Activated T-cell treated with anti-CD3 and anti-CD28 coated beads, Interleukin-2, amount 50 U/mL, for 1 hour (primary cell): ENCODE measurements around the gene SOX6.

Experiments used
- DNase-seq: peaks from one replicate; pipeline ENCODE4 v3.0.0-alpha.2; 2020

Gene SOX6

DNA sequence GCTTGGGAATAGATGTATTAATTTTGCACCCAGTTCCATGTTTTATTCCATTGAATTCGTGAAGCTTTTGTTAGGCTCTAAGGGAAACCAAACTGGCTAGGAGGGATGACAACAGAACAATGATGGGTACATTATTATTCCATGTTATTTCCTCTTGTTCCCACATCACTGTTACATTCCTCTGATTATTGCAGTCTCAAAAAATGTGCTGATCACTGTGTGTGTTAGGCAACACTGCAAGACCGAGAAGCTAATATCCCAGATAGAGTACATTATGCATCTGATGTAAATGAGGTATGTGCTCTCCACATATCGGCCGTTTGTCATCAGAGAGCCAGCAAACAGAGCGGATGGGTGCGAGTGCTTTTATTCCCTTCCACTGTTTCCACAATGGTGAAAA, 327.9 kb downstream of the SOX6 start:
- DNase-seq = no peak

DNA sequence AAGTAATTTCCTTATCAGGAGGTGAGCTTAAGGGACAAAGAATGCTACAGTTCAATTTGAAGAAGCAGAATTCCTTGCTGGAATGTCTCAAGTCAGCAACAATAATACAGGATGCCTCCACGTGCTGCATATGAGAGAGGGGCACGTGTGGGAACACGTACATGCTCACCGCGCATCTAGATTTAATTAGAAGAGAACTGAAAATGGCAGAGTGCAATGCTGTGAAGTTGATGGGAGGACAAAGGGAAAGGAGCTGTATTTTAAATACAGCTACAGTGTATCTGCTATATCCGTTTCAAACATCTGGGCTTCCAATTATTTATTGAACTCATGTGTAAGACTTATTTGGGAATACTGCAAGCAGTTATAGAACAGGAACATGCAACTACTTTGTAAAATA, 328.7 kb downstream of the SOX6 start:
- no peak for DNase-seq

DNA sequence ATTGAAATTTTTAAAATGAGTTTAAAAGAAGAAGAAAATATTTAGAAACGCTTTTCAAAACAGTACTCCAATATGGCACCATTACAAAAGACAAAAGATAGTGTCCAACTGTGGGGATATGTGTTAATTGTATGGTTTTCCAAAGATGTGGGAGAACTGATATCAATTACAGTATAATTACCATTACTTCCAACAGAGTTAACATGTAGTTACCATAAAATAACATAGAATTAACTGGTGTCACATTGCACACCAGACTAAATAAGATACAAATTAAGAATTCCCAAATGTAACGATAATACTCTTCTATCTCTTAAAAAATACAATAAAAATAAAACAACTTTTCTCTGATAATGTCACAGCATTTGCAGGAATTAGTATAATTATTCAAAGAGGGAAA, 329.5 kb downstream of the SOX6 start:
- no peak for DNase-seq

DNA sequence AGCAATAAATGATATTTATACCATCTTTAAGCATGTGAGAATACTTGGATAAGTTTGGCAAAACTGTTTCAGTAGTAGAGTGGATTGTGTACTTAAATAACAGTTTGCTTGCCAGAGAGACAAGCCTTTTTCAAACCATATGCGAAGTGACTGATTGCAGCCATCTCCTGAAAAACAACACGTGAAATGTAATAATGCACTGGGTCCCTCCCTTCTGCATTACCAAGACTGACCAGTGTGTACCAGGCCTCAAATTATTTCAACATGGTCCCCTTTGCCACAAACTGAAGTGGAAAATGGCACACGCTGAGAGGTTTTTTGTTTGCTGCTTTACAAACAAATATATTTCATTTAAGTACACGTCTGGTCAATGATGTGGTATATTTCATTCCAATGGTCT, 337.4 kb downstream of the SOX6 start:
- DNase-seq = no peak

DNA sequence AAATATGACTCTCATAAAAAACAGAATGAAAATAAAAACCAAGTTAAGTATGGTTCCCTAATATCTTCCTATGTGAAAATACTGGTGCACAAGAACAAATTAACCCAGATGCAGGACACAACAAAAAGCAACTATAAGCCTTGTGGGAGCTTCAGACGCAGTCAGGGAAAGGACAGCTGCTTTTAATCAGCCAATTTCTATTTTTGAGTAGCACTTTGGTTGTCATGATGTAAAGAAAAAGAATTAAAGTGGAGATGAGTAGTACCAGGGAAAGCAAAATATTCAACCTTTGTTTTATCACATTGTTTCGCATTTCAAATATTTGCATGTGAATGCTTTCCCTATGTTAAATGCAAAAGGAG, 339.9 kb downstream of the SOX6 start:
- no peak for DNase-seq

DNA sequence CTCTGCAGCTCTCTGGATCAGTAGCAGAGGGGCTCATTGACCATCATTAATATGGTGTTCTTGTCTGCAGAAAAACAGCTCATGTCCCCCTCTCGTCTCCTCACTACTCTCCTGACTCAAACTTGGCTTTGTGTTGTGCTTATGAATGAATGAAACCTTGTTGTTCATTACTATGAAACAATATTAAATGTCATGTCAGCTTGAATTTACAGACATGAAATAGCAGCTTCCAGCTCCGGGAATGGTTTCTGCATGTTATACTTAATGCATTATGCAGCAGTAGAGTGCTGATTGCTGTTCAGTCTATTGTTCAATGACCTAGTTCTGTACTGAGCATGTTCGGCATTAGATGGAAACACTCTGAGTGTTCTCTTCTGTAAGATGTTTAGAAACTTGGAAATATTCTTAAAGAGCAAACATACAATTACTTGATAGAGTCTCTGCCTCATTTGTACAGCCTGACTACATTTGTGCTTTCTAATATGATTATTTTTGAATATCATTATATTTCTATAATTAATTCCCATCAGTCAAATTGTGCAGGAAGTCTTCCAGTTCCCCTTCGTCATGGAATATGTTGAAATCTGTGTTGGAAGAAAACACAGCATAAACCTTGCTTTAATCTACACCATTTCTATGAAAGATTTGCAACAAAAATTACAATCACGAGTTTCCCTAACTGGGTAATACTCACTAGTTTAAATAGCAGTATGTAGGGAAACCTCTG, 340.4 kb downstream of the SOX6 start:
- DNase-seq = no peak

DNA sequence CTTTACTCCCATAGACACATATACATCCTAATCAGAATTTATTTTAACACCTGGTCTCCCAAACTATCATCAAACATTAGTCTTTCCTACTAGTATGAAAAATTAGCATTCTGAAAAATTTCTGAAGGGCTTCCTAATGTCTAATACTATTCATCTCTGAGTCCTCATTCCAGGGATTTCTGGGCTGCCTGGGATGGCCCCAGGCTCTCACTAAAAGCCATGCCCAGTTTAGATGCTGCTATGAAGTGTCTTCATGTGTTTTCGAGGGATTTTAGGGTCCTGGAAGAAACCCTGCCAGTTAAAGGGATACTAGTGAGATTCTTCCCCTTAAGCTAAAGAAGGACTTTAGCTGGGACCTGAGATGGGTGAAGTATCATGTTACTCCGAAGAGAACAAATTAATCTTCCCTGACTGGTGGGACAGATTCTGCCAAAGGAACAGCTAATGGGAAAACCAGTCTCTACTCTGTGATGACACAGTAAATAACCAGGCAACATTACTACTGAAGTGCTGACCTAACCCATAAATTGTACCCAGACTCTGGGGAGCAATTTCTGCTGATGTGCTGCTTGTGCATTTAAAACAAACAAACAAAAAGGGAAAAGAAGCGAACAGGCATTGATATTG, 342.6 kb downstream of the SOX6 start:
- no peak for DNase-seq

DNA sequence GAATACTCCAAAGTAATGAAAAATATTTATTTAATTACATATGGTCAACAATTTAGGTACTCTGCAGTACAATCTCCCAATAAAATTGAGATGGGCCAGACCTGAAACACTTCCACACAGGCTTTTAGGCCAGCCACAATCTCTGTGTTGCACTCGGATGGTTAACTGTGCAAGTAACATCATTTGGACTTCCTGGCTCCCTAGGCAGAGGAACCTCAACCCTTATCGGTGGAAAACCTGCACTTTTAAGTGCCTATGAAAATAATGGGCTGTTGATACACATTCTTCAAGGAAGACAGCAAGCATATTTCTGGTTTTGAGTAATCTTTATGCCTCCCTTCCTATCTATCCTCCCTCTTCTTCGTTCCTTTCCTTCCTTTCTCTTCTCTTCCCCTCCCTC, 343.1 kb downstream of the SOX6 start:
- DNase-seq = no peak

DNA sequence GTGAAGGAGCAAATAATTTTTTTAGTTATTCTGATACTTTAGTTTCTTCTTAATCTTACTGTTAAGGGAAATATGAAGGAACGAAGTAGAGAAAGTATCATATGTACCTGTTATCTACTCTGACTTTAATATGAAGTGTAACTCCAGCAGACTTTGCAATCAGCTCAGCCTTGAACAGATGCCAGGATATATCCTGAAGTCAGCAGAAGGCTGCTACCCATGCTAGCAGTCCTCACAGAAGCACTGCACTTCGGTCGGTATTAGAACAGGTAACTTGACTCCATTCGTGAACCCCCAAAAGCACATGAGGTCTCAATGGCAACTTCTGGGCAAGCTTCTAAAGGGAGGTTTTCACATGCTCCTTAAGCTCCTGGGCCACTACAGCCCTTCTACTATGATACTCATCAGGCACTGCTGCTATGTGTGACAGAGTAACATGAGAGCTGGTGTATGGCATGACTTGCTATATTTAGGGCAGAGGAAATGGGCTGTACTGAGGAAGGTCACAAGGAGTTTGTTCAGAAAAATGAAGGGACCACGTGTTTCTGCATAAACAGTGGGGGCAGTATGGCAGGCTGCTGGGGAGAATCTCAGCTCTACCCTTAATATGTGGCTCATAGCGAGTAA, 344.1 kb downstream of the SOX6 start:
- DNase-seq = no peak

DNA sequence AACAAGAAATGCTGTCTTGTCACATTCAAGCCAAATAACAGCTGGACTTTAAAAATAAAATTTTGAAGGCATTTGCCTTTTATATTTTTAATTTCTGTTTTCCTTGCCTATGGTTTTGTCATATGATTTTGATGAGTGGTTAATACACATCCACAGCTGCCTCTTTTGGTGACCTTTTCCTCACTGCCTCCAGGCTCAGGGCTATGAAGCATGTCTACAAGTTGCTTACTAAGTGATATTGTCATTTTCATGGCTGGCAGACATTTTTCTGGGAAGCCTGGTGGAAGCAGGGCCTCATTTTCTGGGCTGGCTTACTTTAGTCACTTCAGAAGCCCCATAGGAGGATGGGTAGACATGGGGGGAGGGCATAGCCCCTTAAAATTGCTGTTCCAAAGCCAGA, 344.9 kb downstream of the SOX6 start:
- DNase-seq = no peak

DNA sequence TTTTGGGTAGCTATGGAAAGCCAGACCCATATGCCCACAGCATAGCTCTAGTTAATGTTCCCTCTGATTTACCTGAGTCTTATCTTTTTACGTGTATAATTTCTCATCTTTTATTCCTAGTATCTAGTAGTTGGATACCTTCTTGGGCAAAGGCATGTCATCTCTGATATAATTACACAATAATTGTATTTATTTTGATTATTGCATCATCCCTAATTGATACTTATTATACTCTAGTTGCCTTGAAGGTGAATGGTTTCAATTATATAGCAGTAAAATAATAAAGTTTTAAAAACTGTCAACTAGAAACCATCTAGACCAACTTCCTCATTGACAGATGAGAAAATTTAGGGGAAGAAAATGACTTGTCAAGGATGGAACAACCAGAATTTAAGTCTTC, 347.3 kb downstream of the SOX6 start:
- no peak for DNase-seq

DNA sequence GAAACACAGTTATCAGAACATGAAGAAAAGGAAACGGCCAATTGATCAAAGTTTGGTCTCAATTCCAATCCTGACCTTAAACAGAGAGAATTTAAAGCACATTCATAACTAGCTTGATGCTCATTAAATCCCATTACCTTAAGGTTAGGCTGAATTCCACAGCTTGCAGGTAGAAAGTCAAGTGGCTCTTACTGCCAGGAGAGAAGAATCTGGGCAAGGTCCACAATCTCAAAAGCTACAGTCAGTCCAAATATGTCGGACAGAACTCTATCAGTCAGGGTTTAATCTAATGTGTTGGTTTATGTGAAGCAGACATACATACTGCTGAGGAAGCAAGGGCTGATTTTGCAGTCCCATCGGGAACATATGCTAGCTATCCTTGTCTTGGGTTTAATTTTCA, 348.8 kb downstream of the SOX6 start:
- no peak for DNase-seq

DNA sequence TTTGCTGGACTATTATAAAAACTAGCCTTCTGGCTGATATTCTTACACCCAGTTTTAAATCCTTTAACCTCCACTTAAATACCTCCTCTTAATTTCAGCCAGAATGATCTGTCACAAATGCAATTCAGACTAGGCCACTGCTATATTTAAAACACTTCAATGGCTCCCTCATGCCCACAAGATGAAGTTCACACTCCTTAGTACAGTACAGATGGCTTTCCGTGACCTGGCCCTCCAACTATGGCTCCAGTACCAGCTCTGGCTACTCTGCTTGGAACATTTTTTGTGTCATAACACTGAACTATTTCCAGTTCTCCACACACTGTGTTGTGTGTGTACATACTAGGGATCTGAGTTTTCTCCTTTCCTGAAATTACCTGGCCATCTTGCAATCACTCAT, 353.4 kb downstream of the SOX6 start:
- no peak for DNase-seq

DNA sequence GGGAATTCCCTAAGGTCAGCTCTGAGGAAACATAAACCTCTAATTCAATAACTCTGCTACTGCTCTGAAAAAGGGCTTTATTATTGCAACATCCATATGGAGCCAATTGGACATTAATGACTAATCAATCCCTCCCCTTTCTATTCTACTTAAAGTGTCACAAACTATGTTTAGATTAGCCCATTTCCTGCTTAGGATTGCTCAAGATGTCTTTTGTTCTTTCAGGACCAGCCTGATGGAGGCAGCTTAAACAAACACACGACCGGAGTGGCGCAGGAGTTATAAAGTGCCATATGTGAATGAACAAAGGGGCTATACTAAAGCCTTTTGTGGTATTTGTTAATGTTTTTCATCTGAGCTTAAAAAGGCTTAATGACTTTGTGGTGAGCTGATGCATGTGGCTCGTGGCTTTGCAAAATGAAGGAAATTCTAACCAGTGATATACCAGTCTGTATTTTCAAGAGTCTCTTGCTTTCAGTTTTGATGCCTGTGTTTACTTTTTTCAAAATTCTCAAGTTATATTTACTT, 354.4 kb downstream of the SOX6 start:
- DNase-seq = no peak

DNA sequence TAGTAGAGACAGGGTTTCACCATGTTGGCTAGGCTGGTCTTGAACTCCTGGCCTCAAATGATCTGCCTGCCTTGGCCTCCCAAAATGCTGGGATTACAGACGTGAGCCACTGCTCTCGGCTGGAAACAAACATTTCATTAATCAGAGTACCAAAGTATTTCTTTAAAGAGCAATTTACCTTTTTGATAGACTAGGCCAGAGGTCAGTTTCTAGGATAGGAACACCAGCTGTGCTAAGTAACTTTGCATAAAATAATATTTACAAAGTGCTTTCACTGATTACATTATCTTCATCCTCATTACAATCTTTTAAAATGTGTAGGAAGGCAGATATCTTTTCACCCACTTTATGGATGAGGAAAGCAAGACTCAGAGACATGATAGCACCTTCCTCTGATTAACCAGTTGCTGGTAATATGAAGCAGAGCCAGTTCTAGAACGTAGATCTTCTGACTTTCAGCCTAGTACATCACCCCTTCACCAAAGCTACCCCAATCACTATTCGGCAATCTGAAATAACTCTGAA, 355.2 kb downstream of the SOX6 start:
- no peak for DNase-seq

DNA sequence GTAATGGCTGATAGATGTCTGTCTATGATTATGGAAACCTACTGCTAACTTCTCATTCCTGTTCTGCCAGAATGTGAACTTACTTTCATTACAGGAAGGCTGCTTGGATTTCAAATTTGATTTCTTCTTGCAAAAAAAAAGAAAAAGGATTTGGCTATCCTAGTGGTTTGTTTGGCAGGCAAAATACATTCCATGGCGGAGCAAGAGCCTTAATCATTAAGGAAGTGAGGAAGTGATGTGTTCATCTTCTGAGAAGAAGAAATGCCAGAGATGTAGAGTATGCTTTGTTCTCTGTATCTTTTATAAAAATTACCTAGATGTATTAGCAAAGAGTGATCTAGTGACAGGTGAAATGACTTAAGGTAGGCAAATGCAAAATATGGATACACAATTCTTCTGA, 356.3 kb downstream of the SOX6 start:
- no peak for DNase-seq

DNA sequence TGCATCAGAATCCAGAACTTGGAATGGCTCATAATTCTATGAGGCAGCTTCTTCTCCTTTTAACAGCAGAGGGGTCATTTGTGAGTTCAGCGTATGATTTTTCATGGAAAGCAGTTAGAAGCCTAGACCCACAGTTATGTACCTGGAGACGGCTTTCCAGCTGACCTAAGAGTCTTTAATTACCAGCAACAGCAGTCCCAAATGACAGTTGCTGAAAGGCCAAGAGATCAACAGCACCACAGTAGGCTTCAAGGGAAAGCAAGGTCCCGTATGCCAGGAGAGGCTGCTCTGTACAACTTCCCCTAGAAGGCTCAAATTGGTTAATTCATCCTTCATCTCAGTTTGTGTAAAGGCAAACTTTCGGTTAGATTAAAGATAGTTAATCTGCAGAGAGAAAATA, 363.0 kb downstream of the SOX6 start:
- no peak for DNase-seq

DNA sequence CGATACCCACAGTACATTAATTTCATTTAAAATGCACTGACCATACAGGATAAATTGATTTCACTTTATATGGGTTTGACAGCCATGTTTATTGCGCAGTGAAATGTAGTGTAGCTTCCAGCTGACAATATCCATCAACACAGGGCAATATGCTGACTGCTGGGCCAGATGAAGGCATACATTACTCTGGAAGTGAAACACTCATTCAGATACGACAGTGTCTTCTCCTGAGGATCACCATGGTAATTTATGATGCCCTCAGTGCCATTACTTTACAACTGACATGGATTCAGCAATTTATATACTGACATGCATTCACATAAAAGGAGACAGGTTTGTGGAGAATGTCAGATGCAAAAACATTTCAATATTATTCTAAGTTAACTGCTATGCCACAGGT, 365.1 kb downstream of the SOX6 start:
- DNase-seq = no peak

DNA sequence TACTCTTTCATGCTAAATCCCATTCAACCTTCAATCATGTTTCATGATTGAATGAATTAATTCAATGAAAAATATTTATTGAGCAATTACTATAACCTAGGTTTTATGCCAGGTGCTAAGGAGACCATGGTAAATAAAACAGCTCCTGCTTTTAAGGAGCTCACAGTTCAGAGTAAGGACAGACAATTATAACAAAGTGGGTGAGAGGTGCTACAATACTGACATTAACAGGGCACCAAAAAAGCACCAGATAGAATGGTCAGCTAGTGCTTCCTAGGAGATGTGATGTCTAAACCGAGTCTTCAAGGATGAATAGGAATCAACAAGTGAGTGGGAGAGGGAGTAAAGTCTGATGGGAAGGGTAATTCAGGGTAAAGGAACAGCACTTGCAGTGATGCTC, 366.7 kb downstream of the SOX6 start:
- no peak for DNase-seq

DNA sequence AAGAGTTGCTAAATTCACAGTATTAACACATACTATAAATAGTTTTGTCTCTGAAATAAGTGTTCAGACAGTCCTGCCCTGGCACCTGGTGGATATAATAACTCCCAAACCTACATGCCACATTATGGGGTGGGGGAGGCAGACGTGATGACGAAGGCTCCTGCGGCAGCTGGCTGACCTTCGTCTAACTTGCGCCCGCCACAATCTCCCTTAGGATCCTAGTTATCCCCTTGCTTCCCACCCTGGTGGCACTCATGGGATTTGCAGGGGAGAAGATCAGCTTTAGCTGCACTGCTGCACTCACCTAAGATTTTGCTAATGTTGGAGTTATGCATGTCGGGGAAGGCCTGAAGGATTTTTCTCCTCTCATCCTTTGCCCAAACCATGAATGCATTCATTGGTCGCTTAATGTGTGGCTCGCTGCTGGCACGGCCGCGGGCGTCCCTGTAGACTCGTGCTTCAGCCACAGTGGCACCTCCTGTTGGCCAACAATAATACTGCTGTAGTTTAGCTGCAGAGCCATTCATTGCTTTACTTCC, 367.6 kb downstream of the SOX6 start:
- no peak for DNase-seq

DNA sequence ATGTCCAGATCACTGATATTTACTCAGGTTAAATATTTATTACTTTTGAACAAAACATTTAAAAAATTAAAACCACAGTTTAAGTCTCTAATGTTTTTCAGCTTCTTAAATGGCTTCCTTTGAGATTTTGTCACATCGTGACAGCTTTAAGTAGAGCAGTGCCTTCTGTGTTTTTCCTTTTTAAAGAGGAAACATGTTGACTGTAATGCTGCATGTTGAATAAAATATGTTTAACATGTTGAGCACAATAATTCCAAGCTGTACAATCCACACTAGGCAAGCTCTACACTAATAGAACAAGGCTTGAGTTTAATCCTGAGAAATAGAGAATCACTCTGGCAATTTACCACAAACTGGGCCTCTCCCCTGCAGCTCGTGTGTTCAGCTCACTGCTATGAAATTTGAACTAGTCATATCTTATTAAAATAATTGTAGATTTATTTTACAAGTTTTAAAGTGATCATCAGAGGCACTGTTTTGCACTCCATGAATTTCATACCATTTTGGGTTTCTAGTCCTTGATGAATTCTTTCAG, 368.3 kb downstream of the SOX6 start:
- no peak for DNase-seq

DNA sequence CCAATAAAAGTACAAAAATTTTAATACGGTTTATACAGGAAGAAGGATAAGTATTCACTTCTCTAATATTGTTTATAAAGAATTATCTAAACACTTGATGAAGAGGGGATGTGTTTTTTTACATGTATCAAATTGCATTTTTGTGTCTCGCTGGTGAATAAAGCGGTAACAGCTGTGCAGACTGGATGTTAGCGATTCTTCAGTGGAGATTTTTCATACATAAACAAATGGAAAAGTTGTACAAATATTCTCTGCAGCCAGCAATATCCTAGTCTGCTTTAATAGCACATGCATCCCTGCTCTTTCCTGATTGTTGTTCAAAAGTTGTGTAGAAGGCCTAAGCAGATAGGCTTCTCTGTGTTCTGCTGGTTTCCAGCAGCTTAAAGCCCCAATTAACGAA, 369.3 kb downstream of the SOX6 start:
- DNase-seq = no peak

DNA sequence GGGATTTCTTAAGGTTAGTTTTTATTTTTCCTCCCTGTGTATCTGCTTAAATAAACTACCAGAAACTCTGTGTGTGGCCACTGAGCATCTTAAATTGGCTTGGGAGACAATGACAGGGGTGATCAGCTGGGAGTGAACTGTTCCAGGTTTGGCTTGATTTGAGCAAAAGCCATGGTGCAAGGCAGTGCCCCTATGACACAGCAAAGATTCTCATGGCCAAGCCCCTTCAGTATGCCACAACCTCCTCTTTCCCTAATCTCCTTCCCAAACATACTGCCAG, 370.5 kb downstream of the SOX6 start:
- DNase-seq = no peak
